Jurkat, Clone E6-1 (cell line): ENCODE data around the gene RAB35.

Experiments used
- DNase-seq: peaks from one replicate; pipeline ENCODE4 v3.0.0-alpha.2; 2011; ENCODE audit warnings: low read depth, low spot score
- H3K4me3 ChIP-seq: 2 replicates; pipeline ENCODE4 v1.5.1; 2011; ENCODE audit warnings: mild to moderate bottlenecking, low read length, control low read depth, moderate library complexity

RAB35 gene

GRCh38 chr12:120136093-120136770 is 19.7 kb upstream of the RAB35 start:
- no peak overlapping the region for H3K4me3 ChIP-seq
- DNase-seq, result no peak

- no peak for DNase-seq
- H3K4me3 ChIP-seq, result no peak overlapping the region
These were observed 17.9 kb upstream of the RAB35 start for GRCh38 chr12:120134307-120134980.

- H3K4me3 ChIP-seq, result no peak overlapping the region
These were observed 16.4 kb upstream of the RAB35 start for GRCh38 chr12:120132863-120133385.

GRCh38 chr12:120132054-120132836 is 15.7 kb upstream of the RAB35 start:
- no peak overlapping the region for H3K4me3 ChIP-seq
- DNase-seq, result no peak

More at GRCh38 chr12:120132863-120133385, 16.4 kb upstream of the RAB35 start:
- DNase-seq, result no peak

GRCh38 chr12:120131116-120131515 is 14.6 kb upstream of the RAB35 start:
- no peak for DNase-seq
- no peak overlapping the region for H3K4me3 ChIP-seq

GRCh38 chr12:120130011-120130410 is 13.5 kb upstream of the RAB35 start:
- H3K4me3 ChIP-seq, result no peak overlapping the region
- DNase-seq, result no peak

- DNase-seq, result no peak
- no peak overlapping the region for H3K4me3 ChIP-seq
These were observed 10.1 kb upstream of the RAB35 start for GRCh38 chr12:120126635-120127005.

GRCh38 chr12:120125792-120126634 is 9.5 kb upstream of the RAB35 start:
- H3K4me3 ChIP-seq, result no peak overlapping the region
- DNase-seq, result no peak

GRCh38 chr12:120125029-120125428 is 8.5 kb upstream of the RAB35 start:
- no peak overlapping the region for H3K4me3 ChIP-seq
- no peak for DNase-seq

GRCh38 chr12:120121766-120122293 is 5.3 kb upstream of the RAB35 start:
- no peak for DNase-seq
- H3K4me3 ChIP-seq, result no peak overlapping the region

GRCh38 chr12:120121343-120121742 is 4.8 kb upstream of the RAB35 start:
- no peak overlapping the region for H3K4me3 ChIP-seq

GRCh38 chr12:120119271-120119973 is 2.9 kb upstream of the RAB35 start:
- H3K4me3 ChIP-seq, result no peak overlapping the region
- DNase-seq, result no peak

More at GRCh38 chr12:120121343-120121742, 4.8 kb upstream of the RAB35 start:
- no peak for DNase-seq

GRCh38 chr12:120118321-120119061 is 1.9 kb upstream of the RAB35 start:
- no peak for DNase-seq
- no peak overlapping the region for H3K4me3 ChIP-seq

- H3K4me3 ChIP-seq, result peak overlapping the region; percentile 61
- DNase-seq, result no peak
These were observed 1.4 kb upstream of the RAB35 start for GRCh38 chr12:120117961-120118320.

GRCh38 chr12:120116792-120117651 is 469 bp upstream of the RAB35 start:
- DNase-seq, result peak; percentile 84
- peak overlapping the region; percentile 61 for H3K4me3 ChIP-seq

GRCh38 chr12:120115692-120116440 is 687 bp downstream of the RAB35 start:
- peak overlapping the region; percentile 61 for H3K4me3 ChIP-seq
- no peak for DNase-seq
